Nephron progenitor cell (in vitro differentiated cells): ENCODE results near the gene PPP4R4.

Source experiments
- DNase-seq: peaks from one replicate; pipeline ENCODE4 v3.0.0; 2021
- H3K27ac Mint-ChIP-seq: 2 replicates; pipeline ENCODE4 v1.8.0; 2021; ENCODE audit warnings: mild to moderate bottlenecking, moderate library complexity, mixed read lengths
- H3K27me3 Mint-ChIP-seq: 2 replicates; pipeline ENCODE4 v1.8.0; 2021; ENCODE audit warnings: mild to moderate bottlenecking, low read depth, mixed read lengths; ENCODE audit not compliant: poor library complexity
- H3K36me3 Mint-ChIP-seq: 2 replicates; pipeline ENCODE4 v1.8.0; 2021; ENCODE audit warnings: low read depth, mixed read lengths
- H3K4me1 Mint-ChIP-seq: 2 replicates; pipeline ENCODE4 v1.8.0; 2021; ENCODE audit warnings: mixed read lengths
- H3K4me3 Mint-ChIP-seq: 2 replicates; pipeline ENCODE4 v1.8.0; 2021; ENCODE audit warnings: mild to moderate bottlenecking, moderate library complexity, mixed read lengths
- H3K9me3 Mint-ChIP-seq: 2 replicates; pipeline ENCODE4 v1.8.0; 2021; ENCODE audit warnings: mild to moderate bottlenecking, moderate library complexity, mixed read lengths
- CTCF ChIP-seq: fragments of 200-600 bp; sonication (generic); IDR thresholded peaks from 2 replicates; pipeline ENCODE4 v1.5.0; 2021; ENCODE audit warnings: antibody characterized with exemption

PPP4R4 gene

GRCh38 chr14:94173885-94174603, at the start of gene PPP4R4:
TSS of gene PPP4R4 (plus strand) at chr14:94174322. CDS start at chr14:94174466, 144 bp downstream.
- no peak for TF ChIP-seq CTCF
- Mint-ChIP-seq H3K9me3 (peaks cover 3% of the 10 kb centered on the region), H3K27me3 (peaks cover 66% of the 10 kb centered on the region), H3K36me3 (no peaks in the 10 kb centered on the region), H3K4me1 (peaks cover 8% of the 10 kb centered on the region), H3K4me3 (peak within 1 kb of the TSS; percentile 85), H3K27ac (no peak within 1 kb of the TSS)
- peak; percentile 98 for DNase-seq

GRCh38 chr14:94124582-94125377, 49.3 kb upstream of the PPP4R4 start:
- Mint-ChIP-seq H3K27me3 (peaks cover 27% of the 10 kb centered on the region), H3K27ac (no peak overlapping the region), H3K9me3 (peaks cover 28% of the 10 kb centered on the region), H3K4me1 (peaks cover 12% of the 10 kb centered on the region), H3K36me3 (no peaks in the 10 kb centered on the region), H3K4me3 (no peak overlapping the region)
- no peak for DNase-seq
- TF ChIP-seq CTCF = no peak

- Mint-ChIP-seq H3K4me3 (no peak overlapping the region), H3K27me3 (peaks cover 25% of the 10 kb centered on the region), H3K4me1 (peaks cover 21% of the 10 kb centered on the region), H3K36me3 (no peaks in the 10 kb centered on the region), H3K9me3 (peaks cover 22% of the 10 kb centered on the region), H3K27ac (no peak overlapping the region)
- no peak for DNase-seq
- TF ChIP-seq CTCF = no peak
Observed at GRCh38 chr14:94125659-94126418, 48.3 kb upstream of the PPP4R4 start.

GRCh38 chr14:94126419-94126677, 47.8 kb upstream of the PPP4R4 start:
- Mint-ChIP-seq H3K4me3 (no peak overlapping the region), H3K27ac (no peak overlapping the region), H3K36me3 (no peaks in the 10 kb centered on the region), H3K4me1 (peaks cover 21% of the 10 kb centered on the region), H3K9me3 (peaks cover 17% of the 10 kb centered on the region), H3K27me3 (peaks cover 20% of the 10 kb centered on the region)
- no peak for DNase-seq
- no peak for TF ChIP-seq CTCF

- TF ChIP-seq CTCF = no peak
- DNase-seq = no peak
- peaks cover 15% of the 10 kb centered on the region for H3K9me3 Mint-ChIP-seq
- no peak overlapping the region for H3K27ac Mint-ChIP-seq
- no peak overlapping the region for H3K4me3 Mint-ChIP-seq
- H3K27me3 Mint-ChIP-seq = peaks cover 20% of the 10 kb centered on the region
- peaks cover 21% of the 10 kb centered on the region for H3K4me1 Mint-ChIP-seq
- no peaks in the 10 kb centered on the region for H3K36me3 Mint-ChIP-seq
Observed at GRCh38 chr14:94126800-94127199, 47.3 kb upstream of the PPP4R4 start.
